ENCODE measurements around the gene RABGAP1L. TPM values are rescaled to one million over a fixed set of nuclear protein-coding genes. Genes with fewer than 3 reads are reported as not detected.

RABGAP1L gene
- total RNA-seq, 1 experiment from 2014 or later = 29.3 TPM

DNA sequence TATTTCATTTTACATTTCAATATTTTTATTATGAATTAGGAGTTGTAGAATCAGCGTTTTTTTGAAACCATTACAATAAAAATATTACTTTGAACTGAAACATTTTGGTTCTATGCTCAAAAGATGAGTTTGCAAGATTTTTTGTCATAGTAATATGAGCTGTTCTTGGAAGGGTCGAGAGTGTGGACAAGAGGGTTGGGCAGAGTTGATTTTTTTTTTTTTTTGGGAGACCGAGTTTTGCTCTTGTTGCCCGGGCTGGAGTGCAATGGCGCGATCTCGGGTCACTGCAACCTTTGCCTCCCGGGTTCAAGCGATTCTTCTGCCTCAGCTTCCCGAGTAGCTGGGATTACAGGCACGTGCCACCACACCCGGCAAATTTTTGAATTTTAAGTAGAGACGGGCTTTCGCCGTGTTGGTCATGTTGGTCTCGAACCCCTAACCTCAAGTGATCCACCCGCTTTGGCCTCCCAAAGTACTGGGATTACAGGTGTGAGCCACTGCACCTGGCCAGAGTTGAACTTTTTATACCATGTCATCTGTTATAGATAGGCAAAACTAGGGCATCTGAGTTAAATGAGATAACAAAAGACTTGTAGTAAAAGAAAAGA lies 843.7 kb downstream of the RABGAP1L start (continued):
- TF ChIP-seq, protein P1, sequence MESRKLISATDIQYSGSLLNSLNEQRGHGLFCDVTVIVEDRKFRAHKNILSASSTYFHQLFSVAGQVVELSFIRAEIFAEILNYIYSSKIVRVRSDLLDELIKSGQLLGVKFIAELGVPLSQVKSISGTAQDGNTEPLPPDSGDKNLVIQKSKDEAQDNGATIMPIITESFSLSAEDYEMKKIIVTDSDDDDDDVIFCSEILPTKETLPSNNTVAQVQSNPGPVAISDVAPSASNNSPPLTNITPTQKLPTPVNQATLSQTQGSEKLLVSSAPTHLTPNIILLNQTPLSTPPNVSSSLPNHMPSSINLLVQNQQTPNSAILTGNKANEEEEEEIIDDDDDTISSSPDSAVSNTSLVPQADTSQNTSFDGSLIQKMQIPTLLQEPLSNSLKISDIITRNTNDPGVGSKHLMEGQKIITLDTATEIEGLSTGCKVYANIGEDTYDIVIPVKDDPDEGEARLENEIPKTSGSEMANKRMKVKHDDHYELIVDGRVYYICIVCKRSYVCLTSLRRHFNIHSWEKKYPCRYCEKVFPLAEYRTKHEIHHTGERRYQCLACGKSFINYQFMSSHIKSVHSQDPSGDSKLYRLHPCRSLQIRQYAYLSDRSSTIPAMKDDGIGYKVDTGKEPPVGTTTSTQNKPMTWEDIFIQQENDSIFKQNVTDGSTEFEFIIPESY (IDR thresholded peaks at IDR 0.05; ENCODE audit: extremely low read depth, insufficient replicate concordance, low read length) = no peak
- TF ChIP-seq CTCF (IDR thresholded peaks at IDR 0.05 in 2 of 3, conservative IDR thresholded peaks at IDR 0.05 in 1 of 3; ENCODE audit: borderline replicate concordance in 1 of 3, insufficient read depth in 1 of 3, low read depth in 2 of 3, low read length in 2 of 3) = no peak

- Histone ChIP-seq H3K4me3 (replicated peaks in 1 of 2; ENCODE audit: low read depth in 1 of 2, low read length in 2 of 2) (no peak overlapping the region), H3K27ac (ENCODE audit: low read depth, low read length) (no peak overlapping the region), H3K4me2 (ENCODE audit: low read length) (no peak overlapping the region), H3K79me2 (ENCODE audit: insufficient read depth, low read length) (peaks cover 87% of the 10 kb centered on the region), H3K9me3 (ENCODE audit: control insufficient read depth in 1 of 2, insufficient read depth in 1 of 2, low read depth in 1 of 2, low read length in 2 of 2) (no peaks in the 10 kb centered on the region), H3K9me2 (ENCODE audit: insufficient read depth) (no peaks in the 10 kb centered on the region), H2AFZ (ENCODE audit: low read depth, low read length, poor library complexity, severe bottlenecking) (no peak overlapping the region), H3K9ac (ENCODE audit: low read length) (no peak overlapping the region), H4K20me1 (ENCODE audit: insufficient read depth) (peaks cover 30% of the 10 kb centered on the region; the same call in 1 of the 2 replicates), H3K4me1 (ENCODE audit: control insufficient read depth in 1 of 2, insufficient read depth in 2 of 2, low read length in 2 of 2) (peaks cover 5 to 19% of the 10 kb centered on the region in 2 experiments; a peak in 3 of 4 replicates), H3K27me3 (ENCODE audit: insufficient read depth, low read length) (no peaks in the 10 kb centered on the region), H3K36me3 (ENCODE audit: control insufficient read depth in 1 of 2, insufficient read depth in 2 of 2, low read length in 2 of 2) (peaks cover 24 to 31% of the 10 kb centered on the region in 2 experiments)
- TF ChIP-seq EZH2 (IDR thresholded peaks at IDR 0.05) (no peak), SRF (IDR thresholded peaks at IDR 0.05; ENCODE audit: low read depth) (no peak), ZNF274 (IDR thresholded peaks at IDR 0.05; ENCODE audit: low read depth, low read length) (no peak), CBX3 (IDR thresholded peaks at IDR 0.05; ENCODE audit: low read depth) (no peak), CTCF (IDR thresholded peaks at IDR 0.05 in 2 of 3, conservative IDR thresholded peaks at IDR 0.05 in 1 of 3; ENCODE audit: borderline replicate concordance in 1 of 3, insufficient read depth in 1 of 3, low read depth in 2 of 3, low read length in 2 of 3) (no peak), JUND (IDR thresholded peaks at IDR 0.05) (no peak), REST (IDR thresholded peaks at IDR 0.05; ENCODE audit: low read depth) (no peak), SIN3A (IDR thresholded peaks at IDR 0.05; ENCODE audit: low read depth) (no peak), EZH2phosphoT487 (IDR thresholded peaks at IDR 0.05; ENCODE audit: borderline replicate concordance) (no peak), POLR2A (IDR thresholded peaks at IDR 0.05; ENCODE audit: borderline replicate concordance, extremely low read depth, insufficient read depth, insufficient read length) (no peak), POLR2AphosphoS5 (IDR thresholded peaks at IDR 0.05; ENCODE audit: low read depth, low read length) (no peak), ZFX (IDR thresholded peaks at IDR 0.05) (no peak)
- DNase-seq (ENCODE audit: low read depth, low spot score) (no peak), ATAC-seq (no peak)
- RAD21 ChIA-PET (ENCODE audit: low non-redundant PET in 1 of 2, low total read pairs in 2 of 2, uncharacterized antibody in 2 of 2, unreplicated experiment in 2 of 2) = no interaction called here
- CTCF ChIA-PET = no interaction called here
- intact Hi-C loops (cut with micrococcal nuclease) = no loop called here
- no TSS peak for BruUV-seq (replicated peaks)
- POLR2A ChIA-PET = interaction anchor here (0.8 kb wide), 1 partner anchor 233 kb away, joined by 3 read pairs; no protein-coding TSS in a partner anchor
Measured at GRCh38 chr1:175003521-175003920, 844.2 kb downstream of the RABGAP1L start.

Data from HCT116 (cell line).